GM21717 (cell line): ENCODE measurements around the gene TBXT.
"Not testable (repeated sequence)": the region's sequence is repeated elsewhere in the genome, so short reads cannot be mapped to it uniquely, and the experiment has no call there.

Source experiments
- ATAC-seq: cut with Tn5 transposase; IDR thresholded peaks from one replicate; pipeline ENCODE4 v1.9.1; 2021; ENCODE audit warnings: mild to moderate bottlenecking, moderate library complexity; ENCODE audit not compliant: unreplicated experiment

Gene TBXT

GRCh38 chr6:166167801-166168615, at the start of gene TBXT:
TSS of gene TBXT (minus strand) at chr6:166167851. CDS start at chr6:166167591, 260 bp downstream.
- no peak for ATAC-seq

- no peak for ATAC-seq
Observed at GRCh38 chr6:166207284-166207561, 39.6 kb upstream of the TBXT start.

- no peak for ATAC-seq
Observed at GRCh38 chr6:166206510-166207283, 39.0 kb upstream of the TBXT start.

- ATAC-seq = no peak
Observed at GRCh38 chr6:166206066-166206465, 38.4 kb upstream of the TBXT start.

GRCh38 chr6:166204852-166205650, 37.4 kb upstream of the TBXT start:
- ATAC-seq = no peak

- ATAC-seq = no peak
Observed at GRCh38 chr6:166203641-166204222, 36.1 kb upstream of the TBXT start.

GRCh38 chr6:166203003-166203640, 35.5 kb upstream of the TBXT start:
- ATAC-seq = peak; percentile 21

GRCh38 chr6:166202321-166202733, 34.7 kb upstream of the TBXT start:
- ATAC-seq = peak; percentile 72

- ATAC-seq = peak; percentile 16
Observed at GRCh38 chr6:166201878-166202277, 34.2 kb upstream of the TBXT start.

- no peak for ATAC-seq
Observed at GRCh38 chr6:166197361-166197760, 29.7 kb upstream of the TBXT start.

- no peak for ATAC-seq
Observed at GRCh38 chr6:166195860-166196238, 28.2 kb upstream of the TBXT start.

GRCh38 chr6:166194914-166195859, 27.5 kb upstream of the TBXT start:
- ATAC-seq = no peak

- no peak for ATAC-seq
Observed at GRCh38 chr6:166192557-166192956, 24.9 kb upstream of the TBXT start.

GRCh38 chr6:166192136-166192535, 24.5 kb upstream of the TBXT start:
- ATAC-seq = no peak

- ATAC-seq = no peak
Observed at GRCh38 chr6:166179704-166180103, 12.1 kb upstream of the TBXT start.

GRCh38 chr6:166176106-166176505, 8.5 kb upstream of the TBXT start:
- no peak for ATAC-seq

GRCh38 chr6:166175093-166175492, 7.4 kb upstream of the TBXT start:
- ATAC-seq = not testable (repeated sequence)

GRCh38 chr6:166174031-166174430, 6.4 kb upstream of the TBXT start:
- ATAC-seq = peak; percentile 55

- ATAC-seq = peak; percentile 64
Observed at GRCh38 chr6:166173281-166173951, 5.8 kb upstream of the TBXT start.
